Neural progenitor cell (in vitro differentiated cells): ENCODE measurements around the gene RAI1. TPM values are rescaled to one million over a fixed set of nuclear protein-coding genes. Genes with fewer than 3 reads are reported as not detected.
A peak's percentile ranks its signal among the peaks of the same experiment; 100 is the strongest.

Experiments
- DNase-seq: peaks from one replicate; pipeline ENCODE4 v3.0.0-alpha.2; 2016; ENCODE audit warnings: low spot score
- H2AFZ ChIP-seq: fragments of 200-600 bp; sonication (generic); replicated peaks from 2 replicates; pipeline ENCODE4 v1.6.1; 2016; ENCODE audit warnings: antibody characterized with exemption
- H3F3A ChIP-seq: fragments of 200-600 bp; sonication (generic); 2 replicates; pipeline ENCODE4 v1.6.1; 2016; ENCODE audit warnings: antibody characterized with exemption, low read depth
- H3K27ac ChIP-seq: fragments of 200-600 bp; sonication (generic); 2 replicates; pipeline ENCODE4 v1.5.1; 2016; ENCODE audit warnings: mild to moderate bottlenecking
- H3K27me3 ChIP-seq: fragments of 200-600 bp; sonication (generic); 2 replicates; pipeline ENCODE4 v1.6.1; 2016; ENCODE audit warnings: mild to moderate bottlenecking, moderate library complexity
- H3K36me3 ChIP-seq: fragments of 200-600 bp; sonication (generic); 2 replicates; pipeline ENCODE4 v1.5.1; 2016
- H3K4me1 ChIP-seq: fragments of 200-600 bp; sonication (generic); 2 replicates; pipeline ENCODE4 v1.6.1; 2016; ENCODE audit warnings: mixed run types
- H3K4me2 ChIP-seq: fragments of 200-600 bp; sonication (generic); 2 replicates; pipeline ENCODE4 v1.6.1; 2016
- H3K4me3 ChIP-seq: fragments of 200-600 bp; sonication (generic); 2 replicates; pipeline ENCODE4 v1.5.1; 2016
- H3K79me2 ChIP-seq: fragments of 200-600 bp; sonication (generic); 2 replicates; pipeline ENCODE4 v1.6.1; 2016; ENCODE audit warnings: low read depth
- H3K9ac ChIP-seq: fragments of 200-600 bp; sonication (generic); 2 replicates; pipeline ENCODE4 v1.6.1; 2016
- H3K9me3 ChIP-seq: fragments of 200-600 bp; sonication (generic); 2 replicates; pipeline ENCODE4 v1.5.1; 2016; ENCODE audit warnings: low read depth
- H4K20me1 ChIP-seq: fragments of 200-600 bp; sonication (generic); 2 replicates; pipeline ENCODE4 v1.6.1; 2016; ENCODE audit warnings: low read depth
- H3K27ac Mint-ChIP-seq: 3 replicates; pipeline ENCODE4 v1.8.0; 2021; ENCODE audit warnings: mixed read lengths
- H3K27me3 Mint-ChIP-seq: 2 replicates; pipeline ENCODE4 v1.8.0; 2022; ENCODE audit warnings: low read depth, mild to moderate bottlenecking, inconsistent platforms, moderate library complexity, mixed read lengths; ENCODE audit not compliant: insufficient read depth
- H3K36me3 Mint-ChIP-seq: 3 replicates; pipeline ENCODE4 v1.8.0; 2021; ENCODE audit warnings: mixed read lengths
- H3K4me1 Mint-ChIP-seq: 3 replicates; pipeline ENCODE4 v1.8.0; 2021; ENCODE audit warnings: mixed read lengths
- H3K4me3 Mint-ChIP-seq: 3 replicates; pipeline ENCODE4 v1.8.0; 2021; ENCODE audit warnings: mild to moderate bottlenecking, moderate library complexity, mixed read lengths
- H3K9me3 Mint-ChIP-seq: 3 replicates; pipeline ENCODE4 v1.8.0; 2020; ENCODE audit warnings: mixed read lengths
- EZH2 ChIP-seq: fragments of 200-600 bp; sonication (generic); IDR thresholded peaks from 2 replicates; pipeline ENCODE4 v1.6.1; 2017; ENCODE audit warnings: antibody characterized with exemption, mild to moderate bottlenecking, moderate library complexity
- EZH2phosphoT487 ChIP-seq: fragments of 200-600 bp; sonication (generic); IDR thresholded peaks from 2 replicates; pipeline ENCODE4 v1.6.1; 2017; ENCODE audit warnings: antibody characterized with exemption
- total RNA-seq: library from RNA; depleted of rRNA; stranded (reverse); fragments of >200 nt; gene quantifications from 2 replicates; pipeline ENCODE4 v1.2.3, GENCODE V29; 2015; ENCODE audit warnings: low replicate concordance
- TF ChIP-seq, protein P1 (sequence below): fragments of 200-600 bp; sonication (generic); IDR thresholded peaks from 2 replicates; pipeline ENCODE4 v1.5.1; 2017; ENCODE audit warnings: antibody characterized with exemption, mild to moderate bottlenecking

The RAI1 gene
- total RNA-seq, 1 donor from 2014 or later: 27.4 TPM

DNA sequence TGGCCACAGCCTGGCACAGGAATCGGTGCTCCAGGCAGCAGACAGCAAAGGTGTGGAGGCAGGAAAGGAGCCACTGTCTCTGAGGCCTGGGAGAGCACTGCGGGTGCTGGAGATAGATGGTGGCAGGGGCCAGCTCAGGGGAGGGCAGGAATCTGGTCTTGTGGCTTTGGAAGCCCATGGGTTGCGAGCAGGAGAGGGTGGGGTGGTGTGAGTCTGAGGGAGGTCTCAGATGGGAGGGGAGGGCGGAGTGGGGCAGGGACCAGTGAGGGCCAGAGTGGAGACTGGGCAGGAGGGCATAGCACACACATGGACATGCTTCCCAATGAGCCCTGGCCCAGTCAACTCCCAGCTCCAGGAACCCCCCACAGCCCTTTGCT, 85.5 kb downstream of the RAI1 start:
- Histone ChIP-seq H3K9ac (no peak overlapping the region), H3K4me1 (peaks cover 64% of the 10 kb centered on the region), H3K36me3 (no peaks in the 10 kb centered on the region), H3K27ac (peak overlapping the region; percentile 79), H3K4me3 (no peak overlapping the region), H3K4me2 (peak overlapping the region; percentile 67), H3K79me2 (peaks cover 10% of the 10 kb centered on the region), H3K27me3 (no peaks in the 10 kb centered on the region), H3K9me3 (no peaks in the 10 kb centered on the region), H3F3A (peaks cover 17% of the 10 kb centered on the region), H2AFZ (no peak overlapping the region), H4K20me1 (peaks cover 92% of the 10 kb centered on the region)
- Mint-ChIP-seq H3K9me3 (no peaks in the 10 kb centered on the region), H3K4me3 (peak overlapping the region; percentile 41), H3K27ac (peak overlapping the region; percentile 98), H3K4me1 (peaks cover 88% of the 10 kb centered on the region), H3K27me3 (peaks cover 9% of the 10 kb centered on the region), H3K36me3 (peaks cover 6% of the 10 kb centered on the region)
- no peak for DNase-seq
- TF ChIP-seq, protein P1, sequence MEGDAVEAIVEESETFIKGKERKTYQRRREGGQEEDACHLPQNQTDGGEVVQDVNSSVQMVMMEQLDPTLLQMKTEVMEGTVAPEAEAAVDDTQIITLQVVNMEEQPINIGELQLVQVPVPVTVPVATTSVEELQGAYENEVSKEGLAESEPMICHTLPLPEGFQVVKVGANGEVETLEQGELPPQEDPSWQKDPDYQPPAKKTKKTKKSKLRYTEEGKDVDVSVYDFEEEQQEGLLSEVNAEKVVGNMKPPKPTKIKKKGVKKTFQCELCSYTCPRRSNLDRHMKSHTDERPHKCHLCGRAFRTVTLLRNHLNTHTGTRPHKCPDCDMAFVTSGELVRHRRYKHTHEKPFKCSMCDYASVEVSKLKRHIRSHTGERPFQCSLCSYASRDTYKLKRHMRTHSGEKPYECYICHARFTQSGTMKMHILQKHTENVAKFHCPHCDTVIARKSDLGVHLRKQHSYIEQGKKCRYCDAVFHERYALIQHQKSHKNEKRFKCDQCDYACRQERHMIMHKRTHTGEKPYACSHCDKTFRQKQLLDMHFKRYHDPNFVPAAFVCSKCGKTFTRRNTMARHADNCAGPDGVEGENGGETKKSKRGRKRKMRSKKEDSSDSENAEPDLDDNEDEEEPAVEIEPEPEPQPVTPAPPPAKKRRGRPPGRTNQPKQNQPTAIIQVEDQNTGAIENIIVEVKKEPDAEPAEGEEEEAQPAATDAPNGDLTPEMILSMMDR: no peak
- TF ChIP-seq EZH2 (no peak), EZH2phosphoT487 (no peak)

GRCh38 chr17:17767154-17767869, 86.1 kb downstream of the RAI1 start:
- Mint-ChIP-seq H3K36me3 (peaks cover 6% of the 10 kb centered on the region), H3K27me3 (peaks cover 9% of the 10 kb centered on the region), H3K9me3 (no peaks in the 10 kb centered on the region), H3K4me3 (peak overlapping the region; percentile 41), H3K27ac (peak overlapping the region; percentile 98), H3K4me1 (peaks cover 84% of the 10 kb centered on the region)
- peak overlapping the region; percentile 67 for H3K4me2 ChIP-seq
- H3K4me1 ChIP-seq: peaks cover 62% of the 10 kb centered on the region
- peaks cover 17% of the 10 kb centered on the region for H3F3A ChIP-seq
- H2AFZ ChIP-seq: no peak overlapping the region
- H3K4me3 ChIP-seq: no peak overlapping the region
- no peak for TF ChIP-seq EZH2
- no peak for TF ChIP-seq EZH2phosphoT487
- H3K9ac ChIP-seq: no peak overlapping the region
- peak; percentile 61 for DNase-seq
- peak overlapping the region; percentile 79 for H3K27ac ChIP-seq
- no peaks in the 10 kb centered on the region for H3K9me3 ChIP-seq
- H3K79me2 ChIP-seq: peaks cover 10% of the 10 kb centered on the region
- peaks cover 92% of the 10 kb centered on the region for H4K20me1 ChIP-seq
- no peaks in the 10 kb centered on the region for H3K27me3 ChIP-seq
- no peaks in the 10 kb centered on the region for H3K36me3 ChIP-seq

- peaks cover 90% of the 10 kb centered on the region for H4K20me1 ChIP-seq
- no peak overlapping the region for H3K4me3 ChIP-seq
- Mint-ChIP-seq H3K9me3 (no peaks in the 10 kb centered on the region), H3K36me3 (peaks cover 6% of the 10 kb centered on the region), H3K4me3 (peak overlapping the region; percentile 52), H3K27me3 (peaks cover 9% of the 10 kb centered on the region), H3K27ac (peak overlapping the region; percentile 98), H3K4me1 (peaks cover 84% of the 10 kb centered on the region)
- no peak overlapping the region for H2AFZ ChIP-seq
- H3F3A ChIP-seq: peaks cover 17% of the 10 kb centered on the region
- peaks cover 10% of the 10 kb centered on the region for H3K79me2 ChIP-seq
- peaks cover 55% of the 10 kb centered on the region for H3K4me1 ChIP-seq
- H3K36me3 ChIP-seq: no peaks in the 10 kb centered on the region
- no peak overlapping the region for H3K9ac ChIP-seq
- H3K27me3 ChIP-seq: no peaks in the 10 kb centered on the region
- peak overlapping the region; percentile 67 for H3K4me2 ChIP-seq
- TF ChIP-seq EZH2phosphoT487: no peak
- H3K9me3 ChIP-seq: no peaks in the 10 kb centered on the region
- H3K27ac ChIP-seq: peak overlapping the region; percentile 79
- DNase-seq: no peak
Measured at GRCh38 chr17:17767887-17768418, 86.7 kb downstream of the RAI1 start.

- Histone ChIP-seq H3K9me3 (no peaks in the 10 kb centered on the region), H2AFZ (no peak overlapping the region), H3K36me3 (no peaks in the 10 kb centered on the region), H3K4me3 (no peak overlapping the region), H3F3A (peaks cover 13% of the 10 kb centered on the region), H3K4me2 (no peak overlapping the region), H3K27ac (no peak overlapping the region), H3K4me1 (peaks cover 51% of the 10 kb centered on the region), H3K9ac (no peak overlapping the region), H4K20me1 (peaks cover 89% of the 10 kb centered on the region), H3K79me2 (peaks cover 10% of the 10 kb centered on the region), H3K27me3 (no peaks in the 10 kb centered on the region)
- peaks cover 6% of the 10 kb centered on the region for H3K36me3 Mint-ChIP-seq
- DNase-seq: no peak
- peaks cover 9% of the 10 kb centered on the region for H3K27me3 Mint-ChIP-seq
- TF ChIP-seq EZH2 (no peak), EZH2phosphoT487 (no peak)
- TF ChIP-seq, protein P1: no peak
- peak overlapping the region; percentile 97 for H3K27ac Mint-ChIP-seq
- peaks cover 83% of the 10 kb centered on the region for H3K4me1 Mint-ChIP-seq
- H3K9me3 Mint-ChIP-seq: no peaks in the 10 kb centered on the region
- peak overlapping the region; percentile 52 for H3K4me3 Mint-ChIP-seq
Measured at GRCh38 chr17:17768424-17769088, 87.3 kb downstream of the RAI1 start.
